ENCODE data around the gene VGLL3.

Gene VGLL3

GRCh38 chr3:86890741-86891396 lies 100.1 kb downstream of the VGLL3 start:
- no peak for TF ChIP-seq CTCF (IDR thresholded peaks at IDR 0.05; ENCODE audit: low read depth, low read length, missing control alignments)
- no peak overlapping the region for H3K4me3 ChIP-seq (replicated peaks; ENCODE audit: low read depth, low read length)
- DNase-seq (ENCODE audit: extremely low read depth, low read depth): no peak
